ENCODE measurements around the gene DENND1A. TPM values are rescaled to one million over a fixed set of nuclear protein-coding genes. Genes with fewer than 3 reads are reported as not detected.
A peak's percentile ranks its signal among the peaks of the same experiment; 100 is the strongest.

The DENND1A gene
- total and polyA plus RNA-seq, 2 experiments from 2014 or later: 13.1 to 28.7 TPM

DNA sequence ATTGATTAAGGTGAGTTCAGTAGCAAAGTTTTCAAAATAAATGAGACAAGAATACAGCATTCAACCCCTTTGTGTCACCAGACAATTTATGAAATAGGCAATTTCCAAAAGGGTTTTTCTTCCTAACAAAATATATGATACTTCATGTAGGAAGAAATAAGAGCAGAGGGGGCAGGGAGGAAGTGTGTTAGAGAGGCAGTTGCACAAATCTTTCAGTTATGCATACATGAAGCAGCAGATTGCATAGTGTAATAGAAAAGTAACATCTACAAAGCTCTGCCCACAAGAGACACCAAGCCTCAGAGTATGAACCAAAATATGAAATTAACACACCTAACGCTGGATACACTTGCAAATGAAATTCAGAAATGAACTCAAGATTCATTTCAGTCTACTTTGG lies 157.0 kb downstream of the DENND1A start:
- ATAC-seq: no peak
- Histone ChIP-seq H3K36me3 (ENCODE audit: insufficient read depth) (no peaks in the 10 kb centered on the region), H3F3A (replicated peaks; ENCODE audit: low read depth) (no peaks in the 10 kb centered on the region), H4K20me1 (replicated peaks; ENCODE audit: insufficient read depth) (0 out of 2 replicates have a peak, but pooled peaks cover 2% of the 10 kb centered on the region), H3K4me2 (no peak overlapping the region), H3K4me3 (no peak overlapping the region), H3K27ac (ENCODE audit: low read depth) (no peak overlapping the region), H2AFZ (no peak overlapping the region), H3K27me3 (ENCODE audit: insufficient read depth) (no peaks in the 10 kb centered on the region), H3K9me2 (ENCODE audit: insufficient read depth) (no peaks in the 10 kb centered on the region), H3K79me2 (replicated peaks; ENCODE audit: insufficient read depth) (0 out of 2 replicates have a peak, but pooled peaks cover 2% of the 10 kb centered on the region), H3K4me1 (ENCODE audit: insufficient read depth) (peaks cover 21% of the 10 kb centered on the region)
- TF ChIP-seq EZH2 (IDR thresholded peaks at IDR 0.05; ENCODE audit: low read depth, unreplicated experiment) (no peak), NANOG (IDR thresholded peaks at IDR 0.05; ENCODE audit: borderline replicate concordance) (no peak), CREB1 (CRISPR knock-in tag; IDR thresholded peaks at IDR 0.05; ENCODE audit: low read depth) (no peak), JUNB (IDR thresholded peaks at IDR 0.05; ENCODE audit: unreplicated experiment) (no peak), ZNF114 (CRISPR knock-in tag; IDR thresholded peaks at IDR 0.05) (no peak), POLR2AphosphoS5 (IDR thresholded peaks at IDR 0.05; ENCODE audit: low read depth) (no peak), STAT1 (IDR thresholded peaks at IDR 0.05; ENCODE audit: unreplicated experiment) (no peak), ZNF331 (CRISPR knock-in tag; IDR thresholded peaks at IDR 0.05; ENCODE audit: low read depth) (no peak), EZH2phosphoT487 (IDR thresholded peaks at IDR 0.05; ENCODE audit: unreplicated experiment) (no peak)
- TF ChIP-seq, protein P1, sequence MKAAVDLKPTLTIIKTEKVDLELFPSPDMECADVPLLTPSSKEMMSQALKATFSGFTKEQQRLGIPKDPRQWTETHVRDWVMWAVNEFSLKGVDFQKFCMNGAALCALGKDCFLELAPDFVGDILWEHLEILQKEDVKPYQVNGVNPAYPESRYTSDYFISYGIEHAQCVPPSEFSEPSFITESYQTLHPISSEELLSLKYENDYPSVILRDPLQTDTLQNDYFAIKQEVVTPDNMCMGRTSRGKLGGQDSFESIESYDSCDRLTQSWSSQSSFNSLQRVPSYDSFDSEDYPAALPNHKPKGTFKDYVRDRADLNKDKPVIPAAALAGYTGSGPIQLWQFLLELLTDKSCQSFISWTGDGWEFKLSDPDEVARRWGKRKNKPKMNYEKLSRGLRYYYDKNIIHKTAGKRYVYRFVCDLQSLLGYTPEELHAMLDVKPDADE (IDR thresholded peaks at IDR 0.05): no peak
- TF ChIP-seq, protein P2, sequence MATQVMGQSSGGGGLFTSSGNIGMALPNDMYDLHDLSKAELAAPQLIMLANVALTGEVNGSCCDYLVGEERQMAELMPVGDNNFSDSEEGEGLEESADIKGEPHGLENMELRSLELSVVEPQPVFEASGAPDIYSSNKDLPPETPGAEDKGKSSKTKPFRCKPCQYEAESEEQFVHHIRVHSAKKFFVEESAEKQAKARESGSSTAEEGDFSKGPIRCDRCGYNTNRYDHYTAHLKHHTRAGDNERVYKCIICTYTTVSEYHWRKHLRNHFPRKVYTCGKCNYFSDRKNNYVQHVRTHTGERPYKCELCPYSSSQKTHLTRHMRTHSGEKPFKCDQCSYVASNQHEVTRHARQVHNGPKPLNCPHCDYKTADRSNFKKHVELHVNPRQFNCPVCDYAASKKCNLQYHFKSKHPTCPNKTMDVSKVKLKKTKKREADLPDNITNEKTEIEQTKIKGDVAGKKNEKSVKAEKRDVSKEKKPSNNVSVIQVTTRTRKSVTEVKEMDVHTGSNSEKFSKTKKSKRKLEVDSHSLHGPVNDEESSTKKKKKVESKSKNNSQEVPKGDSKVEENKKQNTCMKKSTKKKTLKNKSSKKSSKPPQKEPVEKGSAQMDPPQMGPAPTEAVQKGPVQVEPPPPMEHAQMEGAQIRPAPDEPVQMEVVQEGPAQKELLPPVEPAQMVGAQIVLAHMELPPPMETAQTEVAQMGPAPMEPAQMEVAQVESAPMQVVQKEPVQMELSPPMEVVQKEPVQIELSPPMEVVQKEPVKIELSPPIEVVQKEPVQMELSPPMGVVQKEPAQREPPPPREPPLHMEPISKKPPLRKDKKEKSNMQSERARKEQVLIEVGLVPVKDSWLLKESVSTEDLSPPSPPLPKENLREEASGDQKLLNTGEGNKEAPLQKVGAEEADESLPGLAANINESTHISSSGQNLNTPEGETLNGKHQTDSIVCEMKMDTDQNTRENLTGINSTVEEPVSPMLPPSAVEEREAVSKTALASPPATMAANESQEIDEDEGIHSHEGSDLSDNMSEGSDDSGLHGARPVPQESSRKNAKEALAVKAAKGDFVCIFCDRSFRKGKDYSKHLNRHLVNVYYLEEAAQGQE (IDR thresholded peaks at IDR 0.05; ENCODE audit: unreplicated experiment): no peak
- TF ChIP-seq, protein P3, sequence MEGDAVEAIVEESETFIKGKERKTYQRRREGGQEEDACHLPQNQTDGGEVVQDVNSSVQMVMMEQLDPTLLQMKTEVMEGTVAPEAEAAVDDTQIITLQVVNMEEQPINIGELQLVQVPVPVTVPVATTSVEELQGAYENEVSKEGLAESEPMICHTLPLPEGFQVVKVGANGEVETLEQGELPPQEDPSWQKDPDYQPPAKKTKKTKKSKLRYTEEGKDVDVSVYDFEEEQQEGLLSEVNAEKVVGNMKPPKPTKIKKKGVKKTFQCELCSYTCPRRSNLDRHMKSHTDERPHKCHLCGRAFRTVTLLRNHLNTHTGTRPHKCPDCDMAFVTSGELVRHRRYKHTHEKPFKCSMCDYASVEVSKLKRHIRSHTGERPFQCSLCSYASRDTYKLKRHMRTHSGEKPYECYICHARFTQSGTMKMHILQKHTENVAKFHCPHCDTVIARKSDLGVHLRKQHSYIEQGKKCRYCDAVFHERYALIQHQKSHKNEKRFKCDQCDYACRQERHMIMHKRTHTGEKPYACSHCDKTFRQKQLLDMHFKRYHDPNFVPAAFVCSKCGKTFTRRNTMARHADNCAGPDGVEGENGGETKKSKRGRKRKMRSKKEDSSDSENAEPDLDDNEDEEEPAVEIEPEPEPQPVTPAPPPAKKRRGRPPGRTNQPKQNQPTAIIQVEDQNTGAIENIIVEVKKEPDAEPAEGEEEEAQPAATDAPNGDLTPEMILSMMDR (conservative IDR thresholded peaks at IDR 0.05; ENCODE audit: low read depth in 2 of 2): no peak
- TF ChIP-seq, protein P4, sequence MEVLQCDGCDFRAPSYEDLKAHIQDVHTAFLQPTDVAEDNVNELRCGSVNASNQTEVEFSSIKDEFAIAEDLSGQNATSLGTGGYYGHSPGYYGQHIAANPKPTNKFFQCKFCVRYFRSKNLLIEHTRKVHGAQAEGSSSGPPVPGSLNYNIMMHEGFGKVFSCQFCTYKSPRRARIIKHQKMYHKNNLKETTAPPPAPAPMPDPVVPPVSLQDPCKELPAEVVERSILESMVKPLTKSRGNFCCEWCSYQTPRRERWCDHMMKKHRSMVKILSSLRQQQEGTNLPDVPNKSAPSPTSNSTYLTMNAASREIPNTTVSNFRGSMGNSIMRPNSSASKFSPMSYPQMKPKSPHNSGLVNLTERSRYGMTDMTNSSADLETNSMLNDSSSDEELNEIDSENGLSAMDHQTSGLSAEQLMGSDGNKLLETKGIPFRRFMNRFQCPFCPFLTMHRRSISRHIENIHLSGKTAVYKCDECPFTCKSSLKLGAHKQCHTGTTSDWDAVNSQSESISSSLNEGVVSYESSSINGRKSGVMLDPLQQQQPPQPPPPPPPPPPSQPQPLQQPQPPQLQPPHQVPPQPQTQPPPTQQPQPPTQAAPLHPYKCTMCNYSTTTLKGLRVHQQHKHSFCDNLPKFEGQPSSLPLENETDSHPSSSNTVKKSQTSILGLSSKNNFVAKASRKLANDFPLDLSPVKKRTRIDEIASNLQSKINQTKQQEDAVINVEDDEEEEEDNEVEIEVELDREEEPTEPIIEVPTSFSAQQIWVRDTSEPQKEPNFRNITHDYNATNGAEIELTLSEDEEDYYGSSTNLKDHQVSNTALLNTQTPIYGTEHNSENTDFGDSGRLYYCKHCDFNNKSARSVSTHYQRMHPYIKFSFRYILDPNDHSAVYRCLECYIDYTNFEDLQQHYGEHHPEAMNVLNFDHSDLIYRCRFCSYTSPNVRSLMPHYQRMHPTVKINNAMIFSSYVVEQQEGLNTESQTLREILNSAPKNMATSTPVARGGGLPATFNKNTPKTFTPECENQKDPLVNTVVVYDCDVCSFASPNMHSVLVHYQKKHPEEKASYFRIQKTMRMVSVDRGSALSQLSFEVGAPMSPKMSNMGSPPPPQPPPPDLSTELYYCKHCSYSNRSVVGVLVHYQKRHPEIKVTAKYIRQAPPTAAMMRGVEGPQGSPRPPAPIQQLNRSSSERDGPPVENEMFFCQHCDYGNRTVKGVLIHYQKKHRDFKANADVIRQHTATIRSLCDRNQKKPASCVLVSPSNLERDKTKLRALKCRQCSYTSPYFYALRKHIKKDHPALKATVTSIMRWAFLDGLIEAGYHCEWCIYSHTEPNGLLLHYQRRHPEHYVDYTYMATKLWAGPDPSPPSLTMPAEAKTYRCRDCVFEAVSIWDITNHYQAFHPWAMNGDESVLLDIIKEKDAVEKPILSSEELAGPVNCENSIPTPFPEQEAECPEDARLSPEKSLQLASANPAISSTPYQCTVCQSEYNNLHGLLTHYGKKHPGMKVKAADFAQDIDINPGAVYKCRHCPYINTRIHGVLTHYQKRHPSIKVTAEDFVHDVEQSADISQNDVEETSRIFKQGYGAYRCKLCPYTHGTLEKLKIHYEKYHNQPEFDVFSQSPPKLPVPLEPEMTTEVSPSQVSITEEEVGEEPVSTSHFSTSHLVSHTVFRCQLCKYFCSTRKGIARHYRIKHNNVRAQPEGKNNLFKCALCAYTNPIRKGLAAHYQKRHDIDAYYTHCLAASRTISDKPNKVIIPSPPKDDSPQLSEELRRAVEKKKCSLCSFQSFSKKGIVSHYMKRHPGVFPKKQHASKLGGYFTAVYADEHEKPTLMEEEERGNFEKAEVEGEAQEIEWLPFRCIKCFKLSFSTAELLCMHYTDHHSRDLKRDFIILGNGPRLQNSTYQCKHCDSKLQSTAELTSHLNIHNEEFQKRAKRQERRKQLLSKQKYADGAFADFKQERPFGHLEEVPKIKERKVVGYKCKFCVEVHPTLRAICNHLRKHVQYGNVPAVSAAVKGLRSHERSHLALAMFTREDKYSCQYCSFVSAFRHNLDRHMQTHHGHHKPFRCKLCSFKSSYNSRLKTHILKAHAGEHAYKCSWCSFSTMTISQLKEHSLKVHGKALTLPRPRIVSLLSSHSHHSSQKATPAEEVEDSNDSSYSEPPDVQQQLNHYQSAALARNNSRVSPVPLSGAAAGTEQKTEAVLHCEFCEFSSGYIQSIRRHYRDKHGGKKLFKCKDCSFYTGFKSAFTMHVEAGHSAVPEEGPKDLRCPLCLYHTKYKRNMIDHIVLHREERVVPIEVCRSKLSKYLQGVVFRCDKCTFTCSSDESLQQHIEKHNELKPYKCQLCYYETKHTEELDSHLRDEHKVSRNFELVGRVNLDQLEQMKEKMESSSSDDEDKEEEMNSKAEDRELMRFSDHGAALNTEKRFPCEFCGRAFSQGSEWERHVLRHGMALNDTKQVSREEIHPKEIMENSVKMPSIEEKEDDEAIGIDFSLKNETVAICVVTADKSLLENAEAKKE (CRISPR knock-in tag; IDR thresholded peaks at IDR 0.05): no peak
- Mint-ChIP-seq H3K36me3 (ENCODE audit: low read depth) (no peaks in the 10 kb centered on the region), H3K27ac (peak overlapping the region; percentile 58; the same call in 1 of the 2 replicates), H3K27me3 (ENCODE audit: insufficient read depth, low read depth, poor library complexity) (peaks cover 2% of the 10 kb centered on the region), H3K4me3 (no peak overlapping the region), H3K4me1 (peaks cover 47% of the 10 kb centered on the region), H3K9me3 (no peaks in the 10 kb centered on the region)
- no peak for DNase-seq (ENCODE audit: low spot score)
